Astrocyte of the hippocampus (primary cell): ENCODE measurements around the gene CHN2.

Experiments used
- DNase-seq: peaks from one replicate; pipeline ENCODE4 v3.0.0; 2011; ENCODE audit warnings: low read depth, low spot score

CHN2 gene

GRCh38 chr7:29194594-29195427 lies at the start of gene CHN2:
TSS of gene CHN2 (plus strand) at chr7:29194775.
- peak; percentile 66 for DNase-seq

GRCh38 chr7:29145553-29146056 lies 49.0 kb upstream of the CHN2 start:
- DNase-seq, result no peak

GRCh38 chr7:29146057-29146706 lies 48.4 kb upstream of the CHN2 start, which contains the start of gene CPVL:
TSS of gene CPVL (minus strand) at chr7:29146537. CDS start at chr7:29121061, 25,476 bp downstream.
- peak; percentile 60 for DNase-seq

GRCh38 chr7:29146888-29147609 lies 47.5 kb upstream of the CHN2 start:
- peak; percentile 52 for DNase-seq

- no peak for DNase-seq
These were observed 46.8 kb upstream of the CHN2 start for GRCh38 chr7:29147821-29148220.

- DNase-seq, result no peak
These were observed 45.5 kb upstream of the CHN2 start for GRCh38 chr7:29149036-29149435.

- DNase-seq, result no peak
These were observed 43.7 kb upstream of the CHN2 start for GRCh38 chr7:29150856-29151255.

GRCh38 chr7:29154076-29154475 lies 40.5 kb upstream of the CHN2 start:
- DNase-seq, result no peak

- DNase-seq, result no peak
These were observed 37.6 kb upstream of the CHN2 start for GRCh38 chr7:29156907-29157452.

GRCh38 chr7:29158795-29159423 lies 35.7 kb upstream of the CHN2 start:
- DNase-seq, result no peak

- no peak for DNase-seq
These were observed 34.5 kb upstream of the CHN2 start for GRCh38 chr7:29160080-29160479.

GRCh38 chr7:29161231-29161630 lies 33.3 kb upstream of the CHN2 start:
- peak; percentile 4 for DNase-seq

GRCh38 chr7:29162577-29162976 lies 32.0 kb upstream of the CHN2 start:
- DNase-seq, result no peak

- no peak for DNase-seq
These were observed 30.7 kb upstream of the CHN2 start for GRCh38 chr7:29163854-29164253.

- DNase-seq, result no peak
These were observed 26.9 kb upstream of the CHN2 start for GRCh38 chr7:29167721-29168120.

- DNase-seq, result no peak
These were observed 23.8 kb upstream of the CHN2 start for GRCh38 chr7:29170781-29171180.

GRCh38 chr7:29173458-29173857 lies 21.1 kb upstream of the CHN2 start:
- DNase-seq, result no peak

- DNase-seq, result no peak
These were observed 16.5 kb upstream of the CHN2 start for GRCh38 chr7:29177963-29178600.

GRCh38 chr7:29179115-29179514 lies 15.5 kb upstream of the CHN2 start:
- no peak for DNase-seq

- DNase-seq, result no peak
These were observed 10.0 kb upstream of the CHN2 start for GRCh38 chr7:29184599-29184998.

- DNase-seq, result no peak
These were observed 9.0 kb upstream of the CHN2 start for GRCh38 chr7:29185613-29186012.
